GM18951 (cell line): ENCODE measurements around the gene GRIFIN.

Experiments used
- POLR2A ChIP-seq: IDR thresholded peaks from 4 replicates; pipeline ENCODE4 v1.6.1; 2011; ENCODE audit warnings: mild to moderate bottlenecking; ENCODE audit not compliant: insufficient read length, insufficient read depth; ENCODE audit errors: extremely low read depth
- in situ Hi-C: fragments of 300-500 bp; cut with MboI; formaldehyde crosslinking; loops from one replicate; pipeline ENCODE4 v1.12.0; 2022; ENCODE audit warnings: low sequenced_read_pairs, mixed read lengths, inconsistent platforms; ENCODE audit not compliant: unreplicated experiment

Gene GRIFIN

GRCh38 chr7:2499181-2499580 is 23.0 kb upstream of the GRIFIN start:
- in situ Hi-C loops = no loop called here
- TF ChIP-seq POLR2A = no peak

GRCh38 chr7:2498708-2499107 is 22.5 kb upstream of the GRIFIN start:
- TF ChIP-seq POLR2A = no peak
- in situ Hi-C loops = no loop called here

- in situ Hi-C loops = no loop called here
Measured at GRCh38 chr7:2497500-2498336, 21.5 kb upstream of the GRIFIN start.

GRCh38 chr7:2497065-2497464 is 20.9 kb upstream of the GRIFIN start:
- TF ChIP-seq POLR2A = no peak
- in situ Hi-C loops = no loop called here

More at GRCh38 chr7:2497500-2498336, 21.5 kb upstream of the GRIFIN start:
- TF ChIP-seq POLR2A = no peak

- in situ Hi-C loops = no loop called here
- no peak for TF ChIP-seq POLR2A
Measured at GRCh38 chr7:2496375-2496774, 20.2 kb upstream of the GRIFIN start.

- in situ Hi-C loops = no loop called here
- TF ChIP-seq POLR2A = no peak
Measured at GRCh38 chr7:2495418-2496299, 19.5 kb upstream of the GRIFIN start.

GRCh38 chr7:2494191-2495130 is 18.3 kb upstream of the GRIFIN start:
- in situ Hi-C loops = no loop called here
- no peak for TF ChIP-seq POLR2A

GRCh38 chr7:2493205-2494164 is 17.3 kb upstream of the GRIFIN start:
- TF ChIP-seq POLR2A = no peak
- in situ Hi-C loops = no loop called here

- no peak for TF ChIP-seq POLR2A
- in situ Hi-C loops = no loop called here
Measured at GRCh38 chr7:2492038-2492437, 15.8 kb upstream of the GRIFIN start.

GRCh38 chr7:2490181-2490651 is 14.0 kb upstream of the GRIFIN start:
- TF ChIP-seq POLR2A = no peak
- in situ Hi-C loops = no loop called here

GRCh38 chr7:2488681-2489080 is 12.5 kb upstream of the GRIFIN start:
- no peak for TF ChIP-seq POLR2A
- in situ Hi-C loops = no loop called here

GRCh38 chr7:2488272-2488645 is 12.1 kb upstream of the GRIFIN start:
- no peak for TF ChIP-seq POLR2A
- in situ Hi-C loops = no loop called here
